HG03571 (cell line): ENCODE data around the gene COG8.
"Not testable (repeated sequence)": the region's sequence is repeated elsewhere in the genome, so short reads cannot be mapped to it uniquely, and the experiment has no call there.

Experiments used
- ATAC-seq: cut with Tn5 transposase; IDR thresholded peaks from one replicate; pipeline ENCODE4 v1.9.1; 2021; ENCODE audit not compliant: unreplicated experiment

COG8 gene

GRCh38 chr16:69294051-69294450 is 45.3 kb downstream of the COG8 start:
- no peak for ATAC-seq

GRCh38 chr16:69293401-69293800 is 46.0 kb downstream of the COG8 start:
- ATAC-seq: no peak

DNA sequence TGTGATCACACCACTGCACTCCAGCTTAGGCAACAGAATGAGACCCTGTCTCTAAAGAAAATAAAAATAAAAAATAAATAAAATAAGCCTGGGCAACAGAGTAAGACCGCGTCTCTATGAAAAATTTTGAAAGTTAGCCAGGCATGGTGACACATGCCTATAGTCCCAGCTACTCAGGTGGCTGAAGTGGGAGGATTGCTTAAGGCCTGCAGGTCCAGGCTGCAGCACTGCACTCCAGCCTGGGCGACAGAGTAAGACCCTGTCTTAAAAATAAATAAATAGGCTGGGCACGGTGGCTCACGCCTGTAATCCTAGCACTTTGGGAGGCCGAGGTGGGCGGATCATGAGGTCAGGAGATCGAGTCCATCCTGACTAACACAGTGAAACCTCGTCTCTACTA is 47.7 kb downstream of the COG8 start:
- ATAC-seq: not testable (repeated sequence)

GRCh38 chr16:69286941-69287713 is 52.2 kb downstream of the COG8 start:
- no peak for ATAC-seq

- no peak for ATAC-seq
These were observed 54.1 kb downstream of the COG8 start for GRCh38 chr16:69285240-69285639.

DNA sequence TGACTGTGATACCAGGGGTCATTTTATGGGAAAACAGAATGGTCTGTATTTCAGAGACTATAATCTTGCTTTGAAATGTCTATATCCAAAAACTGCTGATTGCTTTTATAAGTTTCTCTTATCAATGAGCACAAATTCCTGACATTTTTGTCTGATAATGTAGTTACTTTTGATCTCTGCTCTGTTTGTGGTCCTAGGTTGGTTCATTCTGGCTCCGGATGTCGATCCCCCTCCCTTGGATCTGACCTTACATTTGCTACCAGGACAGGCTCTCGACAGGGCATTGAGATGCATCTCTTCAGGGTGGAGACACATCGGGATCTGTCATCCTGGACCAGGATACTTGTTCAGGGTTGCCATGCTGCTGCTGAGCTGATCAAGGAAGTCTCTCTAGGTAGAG is 55.5 kb downstream of the COG8 start:
- no peak for ATAC-seq

DNA sequence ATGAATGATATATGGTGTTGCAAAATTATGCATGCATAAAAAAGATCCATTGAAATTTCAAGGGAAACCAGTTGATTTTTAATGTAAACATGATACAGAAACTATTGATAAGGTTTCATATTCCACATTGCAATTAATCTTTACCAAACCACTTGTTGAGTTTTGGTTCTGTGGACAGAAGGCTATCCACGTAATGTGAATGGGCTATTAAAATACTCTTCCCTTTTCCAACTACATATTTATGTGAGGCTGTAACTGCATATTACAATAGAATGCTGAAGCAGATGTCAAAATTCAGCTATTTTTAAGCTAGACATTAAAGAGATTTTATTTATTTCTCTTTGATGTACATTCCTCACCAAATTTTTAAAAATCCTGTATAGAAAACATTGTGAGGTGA is 62.0 kb downstream of the COG8 start:
- ATAC-seq: no peak
